Thymus (tissue), 11 donors: ENCODE results near the gene ATE1. TPM values are rescaled to one million over a fixed set of nuclear protein-coding genes. Genes with fewer than 3 reads are reported as not detected.

Experiments used
- DNase-seq, 9 donors: peaks; one replicate each; pipeline ENCODE4 v3.0.0-alpha.2; 2013; ENCODE audit warnings: low spot score in 9 of 9, low read depth in 6 of 9, missing footprints in 1 of 9
- H3K27ac ChIP-seq, 2 donors: one replicate each; pipeline ENCODE4 v1.5.1; 2013; ENCODE audit warnings: control low read depth in 1 of 2, low read depth in 1 of 2, low read length in 1 of 2, mild to moderate bottlenecking in 1 of 2, moderate library complexity in 1 of 2
- H3K27me3 ChIP-seq, 2 donors: one replicate each; pipeline ENCODE4 v1.5.1; 2013; ENCODE audit warnings: low read length in 1 of 2; ENCODE audit not compliant: control insufficient read depth in 2 of 2, insufficient read depth in 1 of 2
- H3K36me3 ChIP-seq, 2 donors: one replicate each; pipeline ENCODE4 v1.5.1; 2013; ENCODE audit warnings: low read length in 1 of 2, mild to moderate bottlenecking in 1 of 2, moderate library complexity in 1 of 2; ENCODE audit not compliant: control insufficient read depth in 2 of 2, insufficient read depth in 2 of 2
- H3K4me1 ChIP-seq, 2 donors: one replicate each; pipeline ENCODE4 v1.5.1; 2013; ENCODE audit warnings: low read length in 2 of 2; ENCODE audit not compliant: control insufficient read depth in 2 of 2, insufficient read depth in 2 of 2
- H3K4me3 ChIP-seq, 2 donors: one replicate each; pipeline ENCODE4 v1.5.1; 2013; ENCODE audit warnings: low read length in 2 of 2, control low read depth in 1 of 2, mild to moderate bottlenecking in 1 of 2
- H3K9me3 ChIP-seq, 2 donors: one replicate each; pipeline ENCODE4 v1.5.1; 2013; ENCODE audit warnings: low read length in 1 of 2, mild to moderate bottlenecking in 1 of 2; ENCODE audit not compliant: control insufficient read depth in 2 of 2, insufficient read depth in 1 of 2
- WGBS: extraction: QIAGEN DNeasy Blood & Tissue Kit; methylation state at CpG from one replicate; pipeline ENCODE4 v1.1.7; 2013; 5-methylcytosine and 5-hydroxymethylcytosine counted together
- polyA plus RNA-seq: library from polyadenylated mRNA; stranded (reverse); fragments of 200-250 nt; gene quantifications from one replicate; pipeline ENCODE4 v1.2.3, GENCODE V29; 2013
- total RNA-seq: library from RNA; stranded (reverse); fragments of 120-200 nt; gene quantifications from one replicate; pipeline ENCODE4 v1.2.4, GENCODE V29; 2013
- donor health status: healthy.

Gene ATE1
- total and polyA plus RNA-seq, 2 donors = 12.0 to 26.3 TPM

DNA sequence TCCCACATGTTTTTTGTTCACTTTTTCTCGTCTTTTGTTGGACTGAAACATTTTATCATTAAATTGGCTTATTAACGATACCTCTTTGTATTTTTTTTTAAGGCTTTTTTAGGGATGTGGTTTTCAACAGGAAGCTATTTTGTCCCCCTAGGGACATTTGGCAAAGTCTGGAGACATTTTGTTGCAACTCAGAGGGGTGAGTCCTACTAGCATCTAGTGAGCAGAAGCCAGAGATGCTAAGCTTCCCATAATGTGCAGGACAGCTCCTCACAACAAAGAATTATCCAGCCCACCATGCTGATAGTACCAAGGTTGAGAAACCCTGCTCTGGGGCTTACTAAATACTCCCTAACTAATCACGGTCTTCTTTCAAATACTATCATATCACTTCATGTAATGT is 63.2 kb downstream of the ATE1 start:
- DNase-seq = no peak
- Histone ChIP-seq H3K4me3 (no peak overlapping the region), H3K36me3 (peaks cover 7 to 11% of the 10 kb centered on the region in 2 donors), H3K27ac (no peak overlapping the region), H3K4me1 (no peaks in the 10 kb centered on the region), H3K9me3 (no peaks in the 10 kb centered on the region), H3K27me3 (no peaks in the 10 kb centered on the region)
- WGBS = 96% methylated on average over 3 of the region's 3 CpGs

DNA sequence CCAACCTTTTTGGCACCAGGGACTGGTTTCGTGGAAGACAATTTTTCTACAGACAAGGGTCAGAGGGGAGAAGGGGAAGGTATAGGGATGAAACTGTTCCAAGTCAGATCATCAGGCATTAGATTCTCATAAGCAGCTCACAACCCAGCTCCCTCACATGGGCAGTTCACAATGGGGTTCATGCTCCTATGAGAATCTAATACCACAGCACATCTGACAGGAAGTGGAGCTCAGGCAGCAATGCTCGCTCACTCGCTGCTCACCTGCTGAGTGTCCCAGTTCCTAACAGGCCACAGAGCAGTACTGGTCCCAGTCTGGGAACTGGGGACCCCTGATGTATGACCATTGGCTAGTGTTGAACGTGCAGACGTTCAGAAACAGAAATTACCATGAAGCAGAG is 63.7 kb downstream of the ATE1 start:
- H3K27me3 ChIP-seq = no peaks in the 10 kb centered on the region
- H3K27ac ChIP-seq = no peak overlapping the region
- DNase-seq = no peak
- H3K9me3 ChIP-seq = no peaks in the 10 kb centered on the region
- no peak overlapping the region for H3K4me3 ChIP-seq
- H3K4me1 ChIP-seq = no peaks in the 10 kb centered on the region
- WGBS = 85% methylated on average over 5 of the region's 5 CpGs
- peaks cover 7% of the 10 kb centered on the region in 2 donors for H3K36me3 ChIP-seq

DNA sequence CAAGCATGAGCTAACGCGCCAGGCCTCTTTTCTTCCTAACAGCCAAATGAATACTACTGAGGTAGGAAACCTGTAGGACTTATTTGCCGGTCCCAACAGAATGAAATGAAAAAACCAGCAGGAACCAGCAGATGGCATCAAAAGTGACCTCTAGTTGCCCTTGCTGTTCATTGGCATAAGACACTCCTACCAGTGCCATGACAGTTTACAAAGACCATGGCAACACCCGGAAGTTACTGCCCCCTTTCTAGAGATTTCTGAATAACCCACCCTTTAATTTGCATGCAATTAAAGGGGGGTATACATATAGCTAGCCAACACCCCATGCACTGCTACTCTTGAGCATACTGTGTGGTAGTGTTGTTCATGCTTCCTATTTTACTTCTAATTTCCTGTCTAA is 65.2 kb downstream of the ATE1 start:
- Histone ChIP-seq H3K27me3 (no peaks in the 10 kb centered on the region), H3K4me1 (no peaks in the 10 kb centered on the region), H3K9me3 (no peaks in the 10 kb centered on the region), H3K36me3 (peaks cover 0 to 5% of the 10 kb centered on the region in 2 donors), H3K4me3 (no peak overlapping the region), H3K27ac (no peak overlapping the region)
- WGBS = 97% methylated on average over 4 of the region's 4 CpGs
- DNase-seq = no peak

DNA sequence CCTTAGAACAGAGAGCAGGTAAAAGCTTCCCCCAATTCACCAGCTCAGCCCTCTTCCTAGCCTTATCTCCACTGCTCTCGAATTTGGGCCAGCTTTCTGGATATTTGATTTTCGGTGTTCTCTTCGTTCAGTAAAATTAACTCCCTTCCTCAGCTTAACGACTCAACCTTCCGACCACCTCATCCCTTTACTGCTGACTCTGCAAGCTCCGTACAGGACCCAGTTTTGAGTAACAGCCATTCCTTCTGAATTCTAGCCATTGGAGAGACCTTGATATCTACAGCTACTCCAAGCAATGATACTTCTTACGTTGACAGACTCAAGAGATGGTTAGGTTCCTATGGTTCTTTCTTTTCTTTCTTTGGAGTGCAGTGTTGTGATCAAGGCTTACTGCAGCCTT is 65.8 kb downstream of the ATE1 start:
- no peak overlapping the region for H3K4me3 ChIP-seq
- H3K36me3 ChIP-seq = peaks cover 0 to 5% of the 10 kb centered on the region in 2 donors
- H3K27ac ChIP-seq = no peak overlapping the region
- no peak for DNase-seq
- H3K4me1 ChIP-seq = no peaks in the 10 kb centered on the region
- H3K9me3 ChIP-seq = no peaks in the 10 kb centered on the region
- H3K27me3 ChIP-seq = no peaks in the 10 kb centered on the region
- WGBS = 99% methylated on average over 7 of the region's 7 CpGs

DNA sequence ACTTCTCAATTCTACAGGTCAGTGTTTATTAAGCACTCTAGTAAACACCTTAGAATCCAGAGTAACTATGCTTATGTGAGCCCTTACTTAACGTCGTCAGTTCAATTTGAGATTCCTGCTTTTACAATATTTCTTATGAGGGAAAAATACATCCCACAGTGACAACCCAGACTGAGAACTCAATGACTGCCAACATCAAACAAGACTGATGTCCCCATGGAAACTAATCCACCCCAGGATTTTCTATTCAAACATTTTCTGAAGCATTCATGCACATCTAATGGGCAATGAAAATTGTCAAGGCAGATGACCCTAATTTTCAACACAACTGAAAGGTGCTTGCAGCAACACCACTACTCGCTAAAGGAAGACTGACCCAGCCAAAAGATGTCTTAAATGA is 67.0 kb downstream of the ATE1 start:
- H3K4me1 ChIP-seq = no peaks in the 10 kb centered on the region
- H3K27ac ChIP-seq = no peak overlapping the region
- WGBS = 89% methylated on average over 3 of the region's 3 CpGs
- no peak for DNase-seq
- peaks cover 0 to 3% of the 10 kb centered on the region in 2 donors for H3K9me3 ChIP-seq
- H3K27me3 ChIP-seq = no peaks in the 10 kb centered on the region
- no peak overlapping the region for H3K4me3 ChIP-seq
- H3K36me3 ChIP-seq = peaks cover 3 to 5% of the 10 kb centered on the region in 2 donors

DNA sequence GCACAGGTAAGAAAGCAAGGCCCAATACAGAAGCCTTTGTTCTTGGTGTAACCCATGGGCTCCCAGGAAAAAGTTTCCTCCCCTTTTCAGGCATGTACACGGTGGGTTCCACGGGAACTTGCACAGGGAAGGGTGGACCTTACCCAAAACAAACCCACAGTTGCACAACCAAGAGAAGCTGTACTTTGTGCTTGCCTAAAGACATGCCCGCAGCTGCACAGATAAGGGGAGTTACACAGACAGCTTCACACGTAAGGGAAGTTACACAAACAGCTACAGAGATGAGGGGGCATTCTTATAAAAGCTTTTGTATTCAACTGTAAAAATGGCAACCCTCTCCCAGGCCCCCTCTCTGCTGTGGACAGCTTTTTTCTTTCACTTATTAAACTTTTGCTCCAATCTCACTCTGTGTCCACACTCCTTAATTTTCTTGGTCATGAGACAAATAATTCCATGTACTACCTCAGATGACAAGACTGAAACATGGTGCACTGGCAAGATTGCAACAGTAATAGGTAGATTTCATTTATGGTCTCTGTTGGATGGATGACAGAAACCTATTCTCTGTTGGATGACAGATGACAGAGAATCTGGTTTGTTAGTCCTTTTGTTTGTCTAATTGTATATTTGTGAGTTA is 72.9 kb downstream of the ATE1 start:
- Histone ChIP-seq H3K9me3 (peaks cover 2 to 9% of the 10 kb centered on the region in 2 donors), H3K4me1 (peaks cover 0 to 5% of the 10 kb centered on the region in 2 donors), H3K27ac (peak overlapping the region in 1 of 2 donors; percentile 79), H3K4me3 (no peak overlapping the region), H3K27me3 (no peaks in the 10 kb centered on the region), H3K36me3 (peaks cover under 1 to 9% of the 10 kb centered on the region in 2 donors)
- peak in 4 of 9 donors; percentile 4 to 50 (median 7) for DNase-seq
- WGBS = 50% methylated on average over 4 of the region's 4 CpGs

DNA sequence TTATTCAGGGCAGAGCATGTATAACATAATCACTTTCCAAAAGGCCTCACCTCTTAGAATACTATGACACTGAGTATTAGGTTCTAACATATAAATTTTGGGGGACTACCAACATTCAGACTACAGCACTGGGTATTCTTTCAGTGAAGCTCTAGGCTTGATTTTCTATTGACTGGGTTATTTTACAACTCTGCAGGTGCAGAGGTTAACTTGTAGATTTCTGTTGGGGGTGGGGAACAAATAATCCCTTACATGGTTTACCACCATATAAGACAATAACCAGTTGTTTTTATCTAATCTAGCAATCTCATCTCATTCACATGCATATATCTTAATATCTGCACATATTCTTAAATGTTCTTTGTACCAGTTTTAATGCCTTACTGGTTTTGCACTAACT is 73.9 kb downstream of the ATE1 start:
- Histone ChIP-seq H3K9me3 (peaks cover 2 to 9% of the 10 kb centered on the region in 2 donors), H3K4me3 (no peak overlapping the region), H3K4me1 (peaks cover 0 to 5% of the 10 kb centered on the region in 2 donors), H3K27me3 (no peaks in the 10 kb centered on the region), H3K36me3 (peaks cover 0 to 9% of the 10 kb centered on the region in 2 donors), H3K27ac (peak overlapping the region in 1 of 2 donors; percentile 79)
- DNase-seq = peak in 4 of 9 donors; percentile 5 to 45 (median 12)

DNA sequence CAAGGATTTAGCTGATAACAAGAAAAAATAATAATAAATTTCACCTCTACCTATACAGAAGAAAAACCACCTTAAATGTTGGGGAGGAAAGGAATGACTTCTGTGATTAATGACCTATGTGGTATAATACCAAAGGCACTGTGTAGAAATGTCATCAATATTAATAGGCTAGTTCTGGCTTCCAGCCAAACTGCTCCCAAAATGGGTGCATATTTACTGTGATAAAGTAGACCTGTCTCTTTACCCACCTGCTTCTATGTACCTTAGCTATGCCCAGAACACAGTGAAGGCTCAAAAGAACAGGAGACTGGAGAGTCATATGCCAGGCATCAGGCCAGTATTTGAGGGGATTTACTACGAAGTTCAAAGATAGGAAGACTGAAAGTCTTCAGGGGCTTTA is 76.0 kb downstream of the ATE1 start:
- no peak for DNase-seq
- Histone ChIP-seq H3K4me3 (no peak overlapping the region), H3K4me1 (peaks cover 0 to 5% of the 10 kb centered on the region in 2 donors), H3K27ac (no peak overlapping the region), H3K36me3 (peaks cover 5 to 9% of the 10 kb centered on the region in 2 donors), H3K27me3 (no peaks in the 10 kb centered on the region), H3K9me3 (peaks cover 2 to 9% of the 10 kb centered on the region in 2 donors)
- WGBS = 97% methylated on average over 1 of the region's 1 CpG

DNA sequence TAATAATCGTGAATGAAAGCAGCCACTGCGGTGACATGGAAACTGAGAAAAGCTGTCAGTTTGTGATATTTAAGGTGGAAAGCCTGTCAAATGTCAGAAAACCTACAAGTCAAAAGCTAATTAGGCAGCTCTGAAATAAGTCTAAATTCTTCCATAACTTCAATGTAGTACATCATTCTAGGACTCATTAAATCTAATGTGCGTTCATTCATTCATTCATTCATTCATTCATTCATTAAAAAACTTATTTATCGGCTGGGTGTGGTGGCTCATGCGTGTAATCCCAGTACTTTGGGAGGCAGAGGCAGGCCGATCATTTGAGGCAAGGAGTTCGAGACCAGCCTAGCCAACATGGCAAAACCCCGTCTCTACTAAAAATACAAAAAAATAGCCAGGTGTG is 79.7 kb downstream of the ATE1 start:
- H3K36me3 ChIP-seq = peaks cover 5 to 6% of the 10 kb centered on the region in 2 donors
- H3K9me3 ChIP-seq = no peaks in the 10 kb centered on the region
- H3K4me3 ChIP-seq = no peak overlapping the region
- no peak overlapping the region for H3K27ac ChIP-seq
- no peaks in the 10 kb centered on the region for H3K4me1 ChIP-seq
- WGBS = 92% methylated on average over 8 of the region's 8 CpGs
- H3K27me3 ChIP-seq = no peaks in the 10 kb centered on the region
- no peak for DNase-seq
